HL-60 (cell line): ENCODE measurements around the gene RNASEH2A.

Source experiments
- POLR2AphosphoS5 ChIP-seq: IDR thresholded peaks from 2 replicates; pipeline ENCODE4 v1.6.1; 2012; ENCODE audit warnings: low read depth
- SPI1 ChIP-seq: IDR thresholded peaks from 2 replicates; pipeline ENCODE4 v1.6.1; 2012; ENCODE audit warnings: low read depth, mild to moderate bottlenecking, borderline replicate concordance
- TF ChIP-seq, protein P1 (sequence below): IDR thresholded peaks from one replicate; pipeline ENCODE4 v1.5.1; 2011; ENCODE audit warnings: low read length, control low read depth, inconsistent platforms; ENCODE audit not compliant: insufficient read depth
- TF ChIP-seq, protein P2 (sequence below): IDR thresholded peaks from 2 replicates; pipeline ENCODE4 v1.6.1; 2012; ENCODE audit warnings: low read depth; ENCODE audit not compliant: insufficient replicate concordance

DNA sequence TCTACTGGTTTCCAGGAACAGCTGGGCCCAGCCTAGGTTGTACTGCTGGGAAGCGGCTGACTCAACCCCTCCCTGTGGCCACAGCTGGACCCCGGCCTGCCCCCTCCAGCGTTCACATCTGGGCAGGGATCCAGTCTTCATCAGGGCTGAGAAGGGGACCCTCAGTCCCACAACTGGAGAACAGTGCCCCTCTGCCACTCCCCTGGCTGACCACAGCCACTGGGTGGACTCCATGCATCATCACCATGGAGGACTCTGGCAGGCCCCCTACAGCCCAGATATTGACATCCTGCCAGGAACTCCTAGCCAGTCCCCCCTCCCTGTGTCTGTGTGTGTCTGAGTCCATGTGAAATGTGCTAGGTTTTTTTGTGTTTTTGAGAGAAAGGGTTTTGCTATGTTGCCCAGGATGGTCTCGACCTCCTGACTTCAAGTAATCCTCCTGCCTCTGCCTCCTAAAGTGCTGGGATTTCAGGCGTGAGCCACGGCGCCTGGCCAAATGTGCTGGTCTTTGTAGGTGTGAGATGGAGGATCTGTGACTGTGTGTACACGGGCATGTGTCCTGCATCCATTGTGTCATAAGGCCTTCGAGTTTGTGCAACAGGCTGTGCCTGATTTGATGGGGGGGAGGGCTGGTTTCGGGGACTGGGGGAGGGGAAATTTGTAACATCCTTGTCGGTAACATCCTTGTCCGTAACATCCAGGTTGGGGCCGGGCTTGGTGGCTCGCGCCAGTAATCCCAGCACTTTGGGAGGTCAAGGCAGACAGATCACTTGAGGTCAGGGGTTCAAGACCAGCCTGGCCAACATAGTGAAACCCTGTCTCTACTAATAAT lies 27.0 kb upstream of the RNASEH2A start:
- TF ChIP-seq, protein P1, sequence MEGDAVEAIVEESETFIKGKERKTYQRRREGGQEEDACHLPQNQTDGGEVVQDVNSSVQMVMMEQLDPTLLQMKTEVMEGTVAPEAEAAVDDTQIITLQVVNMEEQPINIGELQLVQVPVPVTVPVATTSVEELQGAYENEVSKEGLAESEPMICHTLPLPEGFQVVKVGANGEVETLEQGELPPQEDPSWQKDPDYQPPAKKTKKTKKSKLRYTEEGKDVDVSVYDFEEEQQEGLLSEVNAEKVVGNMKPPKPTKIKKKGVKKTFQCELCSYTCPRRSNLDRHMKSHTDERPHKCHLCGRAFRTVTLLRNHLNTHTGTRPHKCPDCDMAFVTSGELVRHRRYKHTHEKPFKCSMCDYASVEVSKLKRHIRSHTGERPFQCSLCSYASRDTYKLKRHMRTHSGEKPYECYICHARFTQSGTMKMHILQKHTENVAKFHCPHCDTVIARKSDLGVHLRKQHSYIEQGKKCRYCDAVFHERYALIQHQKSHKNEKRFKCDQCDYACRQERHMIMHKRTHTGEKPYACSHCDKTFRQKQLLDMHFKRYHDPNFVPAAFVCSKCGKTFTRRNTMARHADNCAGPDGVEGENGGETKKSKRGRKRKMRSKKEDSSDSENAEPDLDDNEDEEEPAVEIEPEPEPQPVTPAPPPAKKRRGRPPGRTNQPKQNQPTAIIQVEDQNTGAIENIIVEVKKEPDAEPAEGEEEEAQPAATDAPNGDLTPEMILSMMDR, result no peak
- no peak for TF ChIP-seq SPI1
- TF ChIP-seq POLR2AphosphoS5, result no peak
- TF ChIP-seq, protein P2, sequence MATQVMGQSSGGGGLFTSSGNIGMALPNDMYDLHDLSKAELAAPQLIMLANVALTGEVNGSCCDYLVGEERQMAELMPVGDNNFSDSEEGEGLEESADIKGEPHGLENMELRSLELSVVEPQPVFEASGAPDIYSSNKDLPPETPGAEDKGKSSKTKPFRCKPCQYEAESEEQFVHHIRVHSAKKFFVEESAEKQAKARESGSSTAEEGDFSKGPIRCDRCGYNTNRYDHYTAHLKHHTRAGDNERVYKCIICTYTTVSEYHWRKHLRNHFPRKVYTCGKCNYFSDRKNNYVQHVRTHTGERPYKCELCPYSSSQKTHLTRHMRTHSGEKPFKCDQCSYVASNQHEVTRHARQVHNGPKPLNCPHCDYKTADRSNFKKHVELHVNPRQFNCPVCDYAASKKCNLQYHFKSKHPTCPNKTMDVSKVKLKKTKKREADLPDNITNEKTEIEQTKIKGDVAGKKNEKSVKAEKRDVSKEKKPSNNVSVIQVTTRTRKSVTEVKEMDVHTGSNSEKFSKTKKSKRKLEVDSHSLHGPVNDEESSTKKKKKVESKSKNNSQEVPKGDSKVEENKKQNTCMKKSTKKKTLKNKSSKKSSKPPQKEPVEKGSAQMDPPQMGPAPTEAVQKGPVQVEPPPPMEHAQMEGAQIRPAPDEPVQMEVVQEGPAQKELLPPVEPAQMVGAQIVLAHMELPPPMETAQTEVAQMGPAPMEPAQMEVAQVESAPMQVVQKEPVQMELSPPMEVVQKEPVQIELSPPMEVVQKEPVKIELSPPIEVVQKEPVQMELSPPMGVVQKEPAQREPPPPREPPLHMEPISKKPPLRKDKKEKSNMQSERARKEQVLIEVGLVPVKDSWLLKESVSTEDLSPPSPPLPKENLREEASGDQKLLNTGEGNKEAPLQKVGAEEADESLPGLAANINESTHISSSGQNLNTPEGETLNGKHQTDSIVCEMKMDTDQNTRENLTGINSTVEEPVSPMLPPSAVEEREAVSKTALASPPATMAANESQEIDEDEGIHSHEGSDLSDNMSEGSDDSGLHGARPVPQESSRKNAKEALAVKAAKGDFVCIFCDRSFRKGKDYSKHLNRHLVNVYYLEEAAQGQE, result no peak
